Stomach (tissue), 19 donors: ENCODE measurements around the gene SPATA9. TPM values are rescaled to one million over a fixed set of nuclear protein-coding genes. Genes with fewer than 3 reads are reported as not detected.

Experiments used
- DNase-seq, 2 donors: peaks; one replicate each; pipeline versions ENCODE4 v3.0.0 to v3.0.0-alpha.2; 2013 to 2019
- H3K27ac ChIP-seq, 5 donors: fragments of 200-600 bp in 4 of 5; sonication (generic) in 4 of 5; one replicate each; pipeline ENCODE4 v1.5.1; 2013 to 2019; ENCODE audit warnings: mild to moderate bottlenecking in 1 of 5, moderate library complexity in 1 of 5
- H3K27me3 ChIP-seq, 3 donors: fragments of 200-600 bp; sonication (generic); one replicate each; pipeline ENCODE4 v1.5.1; 2017 to 2019; ENCODE audit warnings: mixed run types in 1 of 3
- H3K36me3 ChIP-seq, 4 donors: fragments of 200-600 bp; sonication (generic); 1 replicate in 3 of 4; 2 replicates in 1 of 4; pipeline ENCODE4 v1.5.1; 2016 to 2019
- H3K4me1 ChIP-seq, 4 donors: fragments of 200-600 bp; sonication (generic); one replicate each; pipeline ENCODE4 v1.5.1; 2016 to 2019
- H3K4me3 ChIP-seq, 4 donors: fragments of 200-600 bp; sonication (generic) in 3 of 4; one replicate each; pipeline ENCODE4 v1.5.1; 2016 to 2019; ENCODE audit warnings: mild to moderate bottlenecking in 1 of 4
- H3K9me3 ChIP-seq, 4 donors: fragments of 200-600 bp; sonication (generic); one replicate each; pipeline ENCODE4 v1.5.1; 2016 to 2019
- EP300 ChIP-seq: sonication (generic); formaldehyde crosslinking; IDR thresholded peaks from one replicate; pipeline ENCODE4 v1.6.1; 2017; ENCODE audit warnings: antibody characterized with exemption
- POLR2A ChIP-seq, 4 donors: fragments of 450-650 bp; IDR thresholded peaks; one replicate each; pipeline ENCODE4 v1.6.1; 2016; ENCODE audit warnings: antibody characterized with exemption in 4 of 4, control low read depth in 2 of 4, mild to moderate bottlenecking in 1 of 4, moderate library complexity in 1 of 4
- POLR2AphosphoS5 ChIP-seq, 3 donors: sonication (generic); formaldehyde crosslinking; IDR thresholded peaks; one replicate each; pipeline ENCODE4 v1.6.1; 2016; ENCODE audit warnings: antibody characterized with exemption in 3 of 3
- WGBS, 5 donors: extraction: QIAGEN DNeasy Blood & Tissue Kit in 3 of 5; methylation state at CpG; one replicate each; pipeline versions ENCODE4 v1.1.5 to v1.1.7; 2013 to 2018; 5-methylcytosine and 5-hydroxymethylcytosine counted together
- intact Hi-C: fragments of 100-400 bp; cut with DNase I; formaldehyde crosslinking; loops from one replicate; pipeline ENCODE4 v1.15.1; 2023; ENCODE audit warnings: low total_unique reads
- long read RNA-seq, 10 donors: transcript quantifications; one replicate each; lab custom pipeline, GENCODE V29; 2026
- polyA plus RNA-seq, 3 donors: library from polyadenylated mRNA; stranded (reverse); fragments of 200-250 nt; gene quantifications; one replicate each; pipeline ENCODE4 v1.2.3, GENCODE V29; 2013
- total RNA-seq, 5 donors: library from RNA; depleted of rRNA; stranded (reverse); fragments of >200 nt; gene quantifications; one replicate each; pipeline versions ENCODE4 v1.1.0 to v1.2.3, GENCODE V29; 2014 to 2016
- TF ChIP-seq, protein P1 (sequence below), 7 experiments: fragments of 450-650 bp in 4 of 7; fragments of 200-600 bp in 3 of 7; sonication (generic) in 3 of 7; IDR thresholded peaks; one replicate each; pipeline ENCODE4 v1.5.1; 2016 to 2019; ENCODE audit warnings: antibody characterized with exemption in 7 of 7, control low read depth in 2 of 7, mild to moderate bottlenecking in 1 of 7
- donor health status: healthy with polysubstance abuse.
- donor health status: Bipolar disorder and iron deficiency.
- donor health status: healthy.

The SPATA9 gene, protein sequence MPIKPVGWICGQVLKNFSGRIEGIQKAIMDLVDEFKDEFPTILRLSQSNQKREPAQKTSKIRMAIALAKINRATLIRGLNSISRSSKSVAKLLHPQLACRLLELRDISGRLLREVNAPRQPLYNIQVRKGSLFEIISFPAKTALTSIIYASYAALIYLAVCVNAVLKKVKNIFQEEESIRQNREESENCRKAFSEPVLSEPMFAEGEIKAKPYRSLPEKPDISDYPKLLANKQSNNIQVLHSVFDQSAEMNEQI
- total RNA-seq (under 1 TPM in 1 of 5 donors, not detected in 4; 0.55 TPM), polyA plus RNA-seq (under 1 TPM in 1 of 3 donors, not detected in 2; 0.35 TPM)
- long read RNA-seq, donor 1, result 0 reads
- long read RNA-seq, donor 2, result 0 reads
- long read RNA-seq, donor 3, result 0 reads
- long read RNA-seq, donor 4, result 0 reads
- long read RNA-seq, donor 5, partial matches to known transcripts, result 54 of 54 reads
- long read RNA-seq, donor 5, other reads (novel, unspliced or antisense), result 0 of 54 reads
- long read RNA-seq, donor 6, result 0 reads
- long read RNA-seq, donor 7, result 0 reads
- long read RNA-seq, donor 8, result 0 reads
- long read RNA-seq, donor 9, result 0 reads
- long read RNA-seq, donor 10, result 0 reads

DNA sequence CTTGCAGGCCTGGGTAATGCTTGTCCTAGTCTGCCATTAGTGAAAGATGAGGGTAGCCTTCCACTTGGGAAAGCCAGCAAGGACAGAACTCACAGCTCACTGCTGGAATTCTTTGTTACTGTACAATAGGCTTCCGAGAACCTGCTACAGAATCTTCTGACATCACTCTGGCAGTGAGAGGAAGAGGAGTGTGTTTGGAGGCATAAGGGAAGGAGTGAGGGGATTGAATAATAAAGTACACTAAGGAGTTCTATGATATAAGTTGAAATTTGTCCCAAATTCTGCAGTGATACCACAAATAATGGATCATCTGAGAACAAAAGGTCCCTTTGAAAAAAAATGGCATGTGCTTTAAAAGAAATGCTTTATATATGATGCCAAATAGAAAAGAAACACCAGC is at the start of gene SPATA9:
SPATA9 (minus strand) TSS at position 101 of the 400 bp plus-strand sequence. CDS start 137 bp downstream, outside the sequence.
- 85 to 100% (median 93%) methylated on average over 1 of the region's 1 CpG for WGBS, 5 donors
- no peaks in the 10 kb centered on the region for H3K9me3 ChIP-seq
- no peak for DNase-seq
- H3K27me3 ChIP-seq, result no peaks in the 10 kb centered on the region
- no peak for TF ChIP-seq EP300
- no peak for TF ChIP-seq POLR2AphosphoS5 (IDR thresholded peaks at IDR 0.05)
- TF ChIP-seq, protein P1, sequence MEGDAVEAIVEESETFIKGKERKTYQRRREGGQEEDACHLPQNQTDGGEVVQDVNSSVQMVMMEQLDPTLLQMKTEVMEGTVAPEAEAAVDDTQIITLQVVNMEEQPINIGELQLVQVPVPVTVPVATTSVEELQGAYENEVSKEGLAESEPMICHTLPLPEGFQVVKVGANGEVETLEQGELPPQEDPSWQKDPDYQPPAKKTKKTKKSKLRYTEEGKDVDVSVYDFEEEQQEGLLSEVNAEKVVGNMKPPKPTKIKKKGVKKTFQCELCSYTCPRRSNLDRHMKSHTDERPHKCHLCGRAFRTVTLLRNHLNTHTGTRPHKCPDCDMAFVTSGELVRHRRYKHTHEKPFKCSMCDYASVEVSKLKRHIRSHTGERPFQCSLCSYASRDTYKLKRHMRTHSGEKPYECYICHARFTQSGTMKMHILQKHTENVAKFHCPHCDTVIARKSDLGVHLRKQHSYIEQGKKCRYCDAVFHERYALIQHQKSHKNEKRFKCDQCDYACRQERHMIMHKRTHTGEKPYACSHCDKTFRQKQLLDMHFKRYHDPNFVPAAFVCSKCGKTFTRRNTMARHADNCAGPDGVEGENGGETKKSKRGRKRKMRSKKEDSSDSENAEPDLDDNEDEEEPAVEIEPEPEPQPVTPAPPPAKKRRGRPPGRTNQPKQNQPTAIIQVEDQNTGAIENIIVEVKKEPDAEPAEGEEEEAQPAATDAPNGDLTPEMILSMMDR (IDR thresholded peaks at IDR 0.05), result no peak
- TF ChIP-seq POLR2A (IDR thresholded peaks at IDR 0.05), result no peak
- H3K36me3 ChIP-seq, result no peaks in the 10 kb centered on the region
- H3K27ac ChIP-seq, result no peak within 1 kb of the TSS
- H3K4me3 ChIP-seq, result no peak within 1 kb of the TSS
- no peaks in the 10 kb centered on the region for H3K4me1 ChIP-seq
- intact Hi-C loops, result no loop called here

DNA sequence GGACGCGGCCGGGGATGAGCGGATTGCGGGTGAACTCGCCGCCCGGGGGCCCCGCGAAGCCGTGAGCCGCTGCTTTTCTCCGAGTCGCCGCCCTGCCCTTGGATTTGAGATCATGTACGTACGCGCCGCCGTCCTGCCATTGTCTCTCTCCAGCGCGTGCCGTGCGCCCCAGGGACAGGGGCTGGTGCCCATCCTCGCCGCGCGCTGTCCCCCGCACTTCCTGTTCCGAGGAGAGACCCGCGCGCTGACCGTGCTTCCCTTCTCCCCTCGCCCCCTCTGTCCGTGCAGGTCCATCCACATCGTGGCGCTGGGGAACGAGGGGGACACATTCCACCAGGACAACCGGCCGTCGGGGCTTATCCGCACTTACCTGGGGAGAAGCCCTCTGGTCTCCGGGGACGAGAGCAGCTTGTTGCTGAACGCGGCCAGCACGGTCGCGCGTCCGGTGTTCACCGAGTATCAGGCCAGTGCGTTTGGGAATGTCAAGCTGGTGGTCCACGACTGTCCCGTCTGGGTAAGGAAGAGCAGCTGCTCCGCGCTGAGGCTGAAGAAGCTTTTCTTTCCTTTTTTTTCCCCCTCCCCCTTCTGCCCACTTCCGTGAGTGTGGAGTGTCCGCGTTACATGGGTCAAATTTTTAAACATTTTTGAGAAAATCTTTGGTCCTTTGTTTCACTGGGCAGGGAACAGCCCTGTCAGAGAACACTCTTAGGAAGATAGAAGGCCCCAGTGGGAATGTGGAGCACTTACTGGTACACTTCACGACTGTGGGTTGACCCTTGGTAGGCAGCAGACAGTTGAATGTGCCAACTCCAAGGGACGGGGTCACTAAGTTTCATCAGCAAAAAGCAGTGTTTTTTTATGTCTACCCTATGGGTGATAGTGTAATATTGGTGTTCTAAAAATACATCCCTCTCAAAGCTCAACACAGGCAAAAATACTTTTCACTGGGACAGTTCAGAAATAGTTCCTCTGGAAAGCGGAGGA is 49.1 kb upstream of the SPATA9 start:
- intact Hi-C loops, result no loop called here
- Histone ChIP-seq H3K9me3 (no peaks in the 10 kb centered on the region), H3K4me1 (peaks cover 11 to 67% (median 45%) of the 10 kb centered on the region in 4 donors), H3K4me3 (peak overlapping the region; percentile 65 to 87 (median 76)), H3K27me3 (no peaks in the 10 kb centered on the region), H3K27ac (peak overlapping the region; percentile 92 to 99 (median 95)), H3K36me3 (peaks cover 0 to 1% (median 0%) of the 10 kb centered on the region in 4 donors)
- peak; percentile 51 to 79 for DNase-seq
- 2 to 5% (median 3%) methylated on average over 39 to 64 of the region's 64 CpGs for WGBS, 5 donors
- TF ChIP-seq POLR2AphosphoS5 (IDR thresholded peaks at IDR 0.05), result no peak
- TF ChIP-seq POLR2A (IDR thresholded peaks at IDR 0.05), result no peak
- no peak for TF ChIP-seq EP300
- TF ChIP-seq, protein P1 (IDR thresholded peaks at IDR 0.05), result no peak

DNA sequence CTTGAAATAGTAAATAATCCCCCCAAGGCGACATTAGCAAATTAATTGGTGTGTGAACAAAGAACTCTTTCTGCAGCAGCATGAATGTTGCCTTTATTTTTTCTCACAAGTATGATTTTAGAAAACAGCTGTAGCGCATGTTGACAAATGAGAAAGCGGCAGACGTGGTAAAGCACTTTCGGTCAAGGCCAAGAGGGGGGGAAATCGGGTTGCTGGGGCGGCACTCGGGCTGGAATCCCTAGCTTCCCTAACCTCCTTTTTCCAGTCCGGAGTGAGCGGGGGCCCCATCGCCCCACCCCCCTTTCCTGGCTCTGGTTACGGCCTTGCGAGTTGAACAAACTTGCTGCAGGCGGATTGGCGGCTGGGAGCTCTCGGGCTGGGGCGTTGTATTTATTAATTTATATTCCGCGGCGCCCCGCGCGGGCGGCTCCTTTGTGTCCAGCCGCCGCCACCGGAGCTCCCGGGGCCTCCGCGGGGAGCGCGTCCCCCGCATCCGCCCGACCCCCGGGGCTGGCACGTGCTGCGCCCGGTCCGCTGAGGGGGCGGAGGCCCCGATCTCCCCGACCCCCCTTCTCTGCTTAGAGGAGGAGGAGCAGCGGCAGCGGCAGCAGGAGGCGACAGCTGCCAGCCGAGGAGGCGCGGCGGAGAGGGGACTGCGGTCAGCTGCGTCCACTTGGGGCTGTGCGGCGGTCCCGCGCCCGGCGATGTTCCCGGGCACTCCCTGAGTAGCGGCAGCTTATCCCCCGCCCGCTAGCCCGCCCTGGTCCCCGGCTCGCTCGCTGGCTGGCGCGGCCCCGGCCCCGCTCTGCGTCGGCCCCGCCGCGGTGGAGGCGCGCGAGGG is 48.2 kb upstream of the SPATA9 start, which contains the start of gene RHOBTB3:
RHOBTB3 (plus strand) TSS at position 607 of the 841 bp plus-strand sequence. CDS start 347 bp downstream, outside the sequence.
- peak within 1 kb of the TSS; percentile 92 to 99 (median 95) for H3K27ac ChIP-seq
- H3K27me3 ChIP-seq, result no peaks in the 10 kb centered on the region
- peaks cover 11 to 67% (median 41%) of the 10 kb centered on the region in 4 donors for H3K4me1 ChIP-seq
- intact Hi-C loops, result no loop called here
- H3K4me3 ChIP-seq, result peak within 1 kb of the TSS; percentile 65 to 87 (median 76)
- WGBS, 5 donors, result 0 to 1% (median 1%) methylated on average over 24 to 78 of the region's 78 CpGs
- TF ChIP-seq EP300 (no peak), POLR2AphosphoS5 (IDR thresholded peaks at IDR 0.05) (peak; percentile 80 to 83 (median 82))
- H3K9me3 ChIP-seq, result no peaks in the 10 kb centered on the region
- peak; percentile 85 to 96 for DNase-seq
- no peaks in the 10 kb centered on the region for H3K36me3 ChIP-seq
